GM19438 (cell line): ENCODE measurements around the gene HID1.
"Not testable (repeated sequence)": the region's sequence is repeated elsewhere in the genome, so short reads cannot be mapped to it uniquely, and the experiment has no call there.

Source experiments
- ATAC-seq: cut with Tn5 transposase; IDR thresholded peaks from one replicate; pipeline ENCODE4 v1.9.1; 2021; ENCODE audit warnings: low read depth; ENCODE audit not compliant: unreplicated experiment

The HID1 gene

GRCh38 chr17:75001915-75002843 lies 29.6 kb upstream of the HID1 start:
- no peak for ATAC-seq

GRCh38 chr17:74999523-74999922 lies 27.0 kb upstream of the HID1 start:
- no peak for ATAC-seq

- no peak for ATAC-seq
Observed at GRCh38 chr17:74998783-74999182, 26.2 kb upstream of the HID1 start.

GRCh38 chr17:74995847-74996246 lies 23.3 kb upstream of the HID1 start:
- no peak for ATAC-seq

GRCh38 chr17:74994440-74994839 lies 21.9 kb upstream of the HID1 start:
- no peak for ATAC-seq

- no peak for ATAC-seq
Observed at GRCh38 chr17:74992223-74992622, 19.7 kb upstream of the HID1 start.

GRCh38 chr17:74990581-74991105 lies 18.1 kb upstream of the HID1 start:
- ATAC-seq, result no peak

- peak; percentile 43 for ATAC-seq
Observed at GRCh38 chr17:74987909-74988711, 15.6 kb upstream of the HID1 start.

- ATAC-seq, result peak; percentile 94
Observed at GRCh38 chr17:74987418-74987908, 14.9 kb upstream of the HID1 start, which contains the start of gene CDR2L. Gene CDR2L, plus strand, starts transcription at chr17:74987632. Its CDS starts 412 bp downstream, at chr17:74988044.

GRCh38 chr17:74986206-74986576 lies 13.6 kb upstream of the HID1 start:
- ATAC-seq, result no peak

GRCh38 chr17:74982663-74983313 lies 10.2 kb upstream of the HID1 start:
- not testable (repeated sequence) for ATAC-seq

- no peak for ATAC-seq
Observed at GRCh38 chr17:74981979-74982662, 9.6 kb upstream of the HID1 start.

- ATAC-seq, result no peak
Observed at GRCh38 chr17:74981318-74981978, 8.9 kb upstream of the HID1 start.

- ATAC-seq, result no peak
Observed at GRCh38 chr17:74979408-74980146, 7.0 kb upstream of the HID1 start.

- ATAC-seq, result no peak
Observed at GRCh38 chr17:74978240-74978639, 5.7 kb upstream of the HID1 start.

- no peak for ATAC-seq
Observed at GRCh38 chr17:74977802-74978201, 5.2 kb upstream of the HID1 start.

GRCh38 chr17:74975943-74976342 lies 3.4 kb upstream of the HID1 start:
- ATAC-seq, result no peak

- no peak for ATAC-seq
Observed at GRCh38 chr17:74972973-74973328, 392 bp upstream of the HID1 start.

GRCh38 chr17:74971842-74972106 lies 785 bp downstream of the HID1 start:
- no peak for ATAC-seq
